ENCODE measurements around the gene OTOF. TPM values are rescaled to one million over a fixed set of nuclear protein-coding genes. Genes with fewer than 3 reads are reported as not detected.
A peak's percentile ranks its signal among the peaks of the same experiment; 100 is the strongest.

OTOF gene
- total RNA-seq, 1 donor = 0.27 TPM

DNA sequence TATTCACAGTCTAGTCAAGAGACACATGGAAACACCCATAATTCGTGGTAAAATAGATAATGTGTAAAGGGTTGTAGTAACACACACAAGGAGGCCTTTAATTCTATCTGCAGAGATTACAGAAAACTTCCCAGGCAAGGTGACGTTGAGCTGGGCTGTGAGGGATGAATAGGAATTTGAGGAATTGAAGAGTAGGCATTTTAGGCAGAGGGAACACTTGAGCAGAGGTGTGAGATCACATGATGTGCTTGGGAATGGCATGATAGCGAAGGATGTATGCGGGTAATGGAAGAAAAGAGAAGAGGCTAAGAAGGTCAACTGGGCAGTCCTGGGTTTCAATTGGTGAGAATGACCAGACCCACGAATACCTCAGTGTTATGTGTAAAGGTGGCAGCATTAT is 56.0 kb downstream of the OTOF start:
- DNase-seq (ENCODE audit: low read depth in 2 of 3, low spot score in 2 of 3) = no peak

DNA sequence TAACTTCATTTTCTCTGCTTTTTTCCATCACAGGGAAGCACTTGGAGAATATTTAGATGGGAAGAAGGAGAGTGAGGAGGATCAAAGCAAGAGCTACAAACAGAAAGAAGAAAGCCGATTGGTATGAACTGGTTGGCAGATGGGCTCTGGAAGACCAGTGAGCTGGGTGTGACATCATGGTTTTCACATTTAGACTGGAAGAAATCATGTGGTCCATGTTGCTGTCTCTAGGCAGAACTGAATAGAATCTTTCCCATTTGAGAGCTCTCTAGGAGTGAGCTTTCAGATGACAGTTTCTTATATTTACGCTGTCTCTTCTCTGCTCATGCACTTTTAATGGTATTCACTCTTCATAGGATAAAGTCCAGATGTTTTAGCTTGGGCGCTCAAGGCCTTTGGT is 63.6 kb downstream of the OTOF start:
- DNase-seq (ENCODE audit: low read depth in 2 of 3, low spot score in 2 of 3) = peak in 1 of 3 donors; percentile 14

DNA sequence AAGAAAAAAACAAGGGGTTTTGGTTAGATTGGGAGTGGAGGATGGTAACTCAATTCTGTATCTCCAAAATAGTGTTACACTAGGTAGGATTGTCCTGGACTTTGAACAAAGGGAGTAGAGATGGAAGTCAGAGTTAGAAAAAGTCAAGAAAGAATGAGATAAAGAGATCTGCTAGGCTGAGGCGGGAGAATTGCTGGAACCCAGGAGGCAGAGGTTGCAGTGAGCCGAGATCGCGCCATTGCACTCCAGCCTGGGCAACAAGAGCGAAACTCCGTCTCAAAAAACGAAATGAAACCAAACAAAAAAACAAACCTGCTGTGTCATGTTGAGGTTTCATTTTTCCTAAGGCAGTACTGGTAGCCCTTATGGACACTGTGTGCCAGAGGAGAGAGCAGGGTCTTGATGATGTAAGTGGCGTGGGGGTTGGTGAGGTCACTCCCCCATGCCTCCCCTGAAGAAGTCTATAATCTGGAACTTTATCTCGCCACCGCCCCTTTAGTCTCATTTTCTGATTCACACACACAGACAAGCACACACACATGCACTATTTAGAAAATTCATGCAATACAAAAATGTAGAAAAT is 65.7 kb downstream of the OTOF start:
- peak in 2 of 3 donors; percentile 71 to 90 for DNase-seq (ENCODE audit: low read depth in 2 of 3, low spot score in 2 of 3)

DNA sequence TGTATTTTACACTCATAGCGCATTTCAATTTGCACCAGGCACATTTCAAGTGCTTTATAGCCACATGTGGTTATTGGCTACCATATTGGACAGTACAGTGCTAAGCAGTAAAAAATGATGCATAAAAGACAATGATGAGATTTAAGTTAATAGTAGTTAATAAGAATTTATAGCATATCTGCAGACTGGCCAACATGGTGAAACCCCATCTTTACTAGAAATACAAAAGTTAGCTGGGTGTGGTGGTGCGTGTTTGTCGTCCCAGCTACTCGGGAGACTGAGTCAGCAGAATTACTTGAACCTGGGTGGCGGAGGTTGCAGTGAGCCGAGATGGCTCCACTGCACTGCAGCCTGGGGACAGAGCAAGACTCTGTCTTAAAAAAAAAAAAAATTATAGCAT is 66.5 kb downstream of the OTOF start:
- DNase-seq (ENCODE audit: low read depth in 2 of 3, low spot score in 2 of 3) = no peak

DNA sequence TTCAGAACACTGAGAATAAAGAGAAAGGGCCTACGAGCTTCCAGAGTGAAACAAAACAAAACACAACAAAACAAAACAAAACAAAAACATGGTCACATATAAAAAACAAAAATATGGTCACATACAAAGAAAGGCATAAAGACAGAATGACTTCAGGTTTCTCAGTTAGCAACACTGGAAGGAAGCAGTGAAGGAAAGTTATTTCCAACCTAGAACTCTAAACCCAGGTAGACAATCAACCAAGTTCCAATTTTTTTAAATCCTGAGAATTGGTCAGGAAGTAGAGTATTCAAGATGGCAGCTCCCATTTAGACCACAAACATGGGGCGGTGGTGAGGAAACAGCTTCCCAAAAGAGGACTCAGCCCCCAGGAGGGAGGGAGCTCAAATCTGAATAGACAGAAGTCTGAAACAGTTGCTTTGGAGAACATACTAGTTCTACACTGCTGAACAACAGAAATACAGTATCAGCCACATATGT is 67.1 kb downstream of the OTOF start:
- no peak for DNase-seq (ENCODE audit: low read depth in 2 of 3, low spot score in 2 of 3)

DNA sequence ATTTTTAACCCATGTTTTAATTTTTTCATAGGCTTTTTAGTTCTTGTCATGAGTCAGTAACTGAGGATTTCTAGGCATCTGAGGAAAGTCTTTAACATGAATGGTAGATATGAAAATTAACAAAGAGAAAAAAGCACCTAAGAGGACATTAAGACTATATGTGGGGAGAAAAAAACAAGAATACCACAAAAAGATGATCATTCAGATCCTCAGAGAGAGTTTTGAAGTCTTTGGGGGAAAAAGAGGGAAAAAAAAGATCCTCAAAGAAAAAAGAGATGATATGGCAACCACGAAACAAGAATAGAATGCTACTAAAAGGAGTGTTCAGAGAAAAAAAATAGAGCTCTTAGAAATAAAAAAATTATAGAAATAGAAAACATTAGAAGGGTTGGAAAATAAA is 68.1 kb downstream of the OTOF start:
- no peak for DNase-seq (ENCODE audit: low read depth in 2 of 3, low spot score in 2 of 3)

DNA sequence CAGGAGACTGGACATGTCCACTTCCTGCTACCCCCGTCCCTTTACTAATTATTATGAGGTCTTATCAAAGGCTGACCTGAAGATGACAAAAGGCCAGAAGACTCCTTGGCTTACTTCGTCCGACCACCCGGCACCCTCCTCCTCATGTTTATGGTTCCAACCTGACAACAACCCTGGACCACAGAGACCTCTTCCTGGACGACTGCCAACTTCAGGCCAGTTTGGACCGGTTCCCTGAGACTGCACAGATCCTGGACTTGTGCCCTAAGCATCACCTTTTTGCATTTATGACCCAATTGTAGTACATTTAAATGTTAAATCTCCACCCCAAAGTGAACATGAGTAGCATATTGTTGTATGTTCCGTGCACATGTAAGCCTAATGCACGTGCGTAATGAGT is 70.4 kb downstream of the OTOF start:
- no peak for DNase-seq (ENCODE audit: low read depth in 2 of 3, low spot score in 2 of 3)

Other genes with a start within 250 kb of the OTOF start
- 111 TPM for gene HADHA, start 233.5 kb downstream of the OTOF start, total RNA-seq
- gene HADHB, start 233.2 kb downstream of the OTOF start, total RNA-seq = 82.9 TPM
- gene SELENOI, start 132.0 kb downstream of the OTOF start, total RNA-seq = 24.5 TPM
- gene ADGRF3, start 131.3 kb downstream of the OTOF start, total RNA-seq = 1.1 TPM
- not detected for gene DRC1, start 76.2 kb downstream of the OTOF start, total RNA-seq
- not detected for gene CIB4, start 163.2 kb upstream of the OTOF start, total RNA-seq
- under 0.01 TPM for gene KCNK3, start 214.6 kb upstream of the OTOF start, total RNA-seq

Data from hematopoietic multipotent progenitor cell (in vitro differentiated cells).